SU-DHL-6 (cell line): ENCODE results near the gene CALN1.

ENCODE experiments used
- H2AFZ ChIP-seq: fragments of 200-600 bp; sonication (generic); 2 replicates; pipeline ENCODE4 v1.6.1; 2014; ENCODE audit warnings: low read depth, mild to moderate bottlenecking, moderate library complexity, mixed read lengths, antibody characterized with exemption, low read length; ENCODE audit not compliant: severe bottlenecking
- H3F3A ChIP-seq: fragments of 200-600 bp; shearing (Covaris generic); 2 replicates; pipeline ENCODE4 v1.6.0; 2016; ENCODE audit warnings: antibody characterized with exemption, mild to moderate bottlenecking; ENCODE audit not compliant: insufficient read depth
- H3K27ac ChIP-seq: fragments of 200-600 bp; sonication (generic); 2 replicates; pipeline ENCODE4 v1.5.1; 2016; ENCODE audit warnings: low read depth, mild to moderate bottlenecking, low read length, moderate library complexity, mixed read lengths
- H3K27me3 ChIP-seq: fragments of 200-600 bp; sonication (generic), shearing (Covaris generic); 2 replicates; pipeline ENCODE4 v1.6.0; 2014; ENCODE audit warnings: mild to moderate bottlenecking, low read length
- H3K36me3 ChIP-seq: fragments of 200-600 bp; sonication (generic); 2 replicates; pipeline ENCODE4 v1.6.1; 2014; ENCODE audit warnings: mild to moderate bottlenecking, low read length, mixed read lengths
- H3K4me2 ChIP-seq: fragments of 300-600, 200-600 bp; shearing (Covaris generic), sonication (generic); 2 replicates; pipeline ENCODE4 v1.6.0; 2014; ENCODE audit warnings: low read length, low read depth, mild to moderate bottlenecking; ENCODE audit not compliant: poor library complexity, severe bottlenecking
- H3K4me3 ChIP-seq: fragments of 200-600 bp; sonication (generic); 2 replicates; pipeline ENCODE4 v1.5.1; 2014; ENCODE audit warnings: antibody characterized with exemption, low read length, mild to moderate bottlenecking, mixed read lengths; ENCODE audit not compliant: insufficient read depth, poor library complexity, severe bottlenecking
- H3K79me2 ChIP-seq: fragments of 200-600 bp; sonication (generic); 2 replicates; pipeline ENCODE4 v1.6.1; 2014; ENCODE audit warnings: mild to moderate bottlenecking, low read length, moderate library complexity; ENCODE audit not compliant: insufficient read depth
- H3K9ac ChIP-seq: fragments of 200-600 bp; sonication (generic); 2 replicates; pipeline ENCODE4 v1.7.0; 2014; ENCODE audit warnings: mild to moderate bottlenecking, low read length
- H3K9me2 ChIP-seq: fragments of 200-600 bp; sonication (generic); replicated peaks from 2 replicates; pipeline ENCODE4 v1.6.1; 2014; ENCODE audit warnings: low read length; ENCODE audit not compliant: insufficient read depth
- H3K9me3 ChIP-seq: fragments of 200-600 bp; sonication (generic); 2 replicates; pipeline ENCODE4 v1.6.1; 2014; ENCODE audit warnings: low read length, mixed read lengths; ENCODE audit not compliant: insufficient read depth
- H4K20me1 ChIP-seq: fragments of 200-600 bp; sonication (generic); 2 replicates; pipeline ENCODE4 v1.6.1; 2014; ENCODE audit warnings: low read depth, mild to moderate bottlenecking, antibody characterized with exemption, low read length, moderate library complexity, mixed read lengths
- CTCF ChIP-seq: fragments of 200-600 bp; sonication (generic); IDR thresholded peaks from one replicate; pipeline ENCODE4 v1.5.1; 2017; ENCODE audit warnings: antibody characterized with exemption, mild to moderate bottlenecking, low read length, moderate library complexity; ENCODE audit not compliant: insufficient read depth, poor library complexity, severe bottlenecking
- EZH2phosphoT487 ChIP-seq: fragments of 200-600 bp; sonication (generic), shearing (Covaris generic); conservative IDR thresholded peaks from 2 replicates; pipeline ENCODE4 v1.6.1; 2018; ENCODE audit warnings: mild to moderate bottlenecking, antibody characterized with exemption, low read length, moderate library complexity, mixed read lengths

CALN1 gene

DNA sequence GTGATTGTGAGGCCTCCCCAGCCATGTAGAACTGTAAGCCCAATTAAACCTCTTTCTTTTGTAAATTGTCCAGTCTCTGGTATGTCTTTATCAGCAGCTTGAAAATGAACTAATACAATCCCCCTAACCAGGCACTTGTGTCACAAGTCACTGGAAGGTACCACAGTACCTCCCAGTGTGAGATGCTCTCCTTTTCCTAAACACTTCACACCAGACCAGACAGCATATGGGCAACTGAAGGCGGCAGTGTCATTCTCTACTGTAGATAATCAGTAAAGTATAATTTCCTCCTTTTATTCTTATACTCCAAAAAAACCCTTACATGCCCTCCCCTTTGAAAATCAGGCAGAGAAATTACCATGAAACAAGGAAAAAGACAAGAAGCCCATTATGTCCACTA lies 113.2 kb downstream of the CALN1 start:
- H3K27ac ChIP-seq, result no peak overlapping the region
- H3F3A ChIP-seq, result no peaks in the 10 kb centered on the region
- H4K20me1 ChIP-seq, result no peaks in the 10 kb centered on the region
- H3K4me2 ChIP-seq, result no peak overlapping the region
- no peaks in the 10 kb centered on the region for H3K9me2 ChIP-seq
- TF ChIP-seq CTCF, result no peak
- TF ChIP-seq EZH2phosphoT487, result no peak
- H2AFZ ChIP-seq, result no peak overlapping the region
- H3K79me2 ChIP-seq, result no peaks in the 10 kb centered on the region
- H3K27me3 ChIP-seq, result no peaks in the 10 kb centered on the region
- H3K36me3 ChIP-seq, result no peaks in the 10 kb centered on the region
- no peaks in the 10 kb centered on the region for H3K9me3 ChIP-seq
- no peak overlapping the region for H3K9ac ChIP-seq
- H3K4me3 ChIP-seq, result no peak overlapping the region

DNA sequence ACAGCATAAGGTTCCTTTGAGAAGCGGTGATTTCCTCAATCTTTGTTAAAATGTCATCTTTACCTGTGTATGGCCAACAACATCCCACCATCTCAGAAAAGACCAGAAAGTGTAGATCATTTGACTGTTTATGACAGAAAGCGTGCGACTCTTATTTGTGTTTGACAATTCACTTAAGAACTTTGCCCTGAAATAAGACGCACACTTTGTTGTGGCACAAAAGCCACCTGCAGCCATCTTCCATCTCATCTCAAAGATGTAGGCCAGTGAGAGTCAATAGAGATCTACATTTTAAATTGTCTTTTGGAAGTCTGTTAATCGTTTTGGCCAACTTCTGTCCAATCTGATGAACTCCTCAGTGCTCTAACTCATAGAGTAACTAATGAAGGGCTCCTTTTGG lies 114.0 kb downstream of the CALN1 start:
- Histone ChIP-seq H3F3A (no peaks in the 10 kb centered on the region), H3K27ac (no peak overlapping the region), H3K4me3 (no peak overlapping the region), H3K79me2 (no peaks in the 10 kb centered on the region), H3K9me3 (no peaks in the 10 kb centered on the region), H3K27me3 (no peaks in the 10 kb centered on the region), H3K36me3 (no peaks in the 10 kb centered on the region), H3K9ac (no peak overlapping the region), H3K4me2 (no peak overlapping the region), H2AFZ (no peak overlapping the region), H4K20me1 (no peaks in the 10 kb centered on the region), H3K9me2 (no peaks in the 10 kb centered on the region)
- TF ChIP-seq EZH2phosphoT487 (no peak), CTCF (no peak)

DNA sequence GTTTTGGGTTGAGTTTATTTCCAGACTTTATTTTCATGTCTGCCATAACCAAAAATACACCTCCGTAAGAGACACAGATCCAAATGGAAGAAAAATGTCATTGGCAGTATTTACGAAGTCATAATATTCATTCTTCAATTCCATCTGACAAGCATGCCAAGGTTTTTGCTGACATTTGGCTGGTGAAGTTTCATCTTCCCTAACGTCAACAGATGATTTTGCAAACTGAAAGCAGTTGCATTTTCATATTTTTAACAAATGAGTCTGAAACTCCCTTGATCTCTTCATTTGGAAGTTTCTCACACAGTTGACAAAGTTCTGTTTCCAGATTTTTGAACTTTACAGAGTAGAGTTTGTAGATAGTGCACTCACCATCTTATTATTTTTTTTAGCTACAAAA lies 114.5 kb downstream of the CALN1 start:
- Histone ChIP-seq H3F3A (no peaks in the 10 kb centered on the region), H3K4me3 (no peak overlapping the region), H3K79me2 (no peaks in the 10 kb centered on the region), H3K9me2 (no peaks in the 10 kb centered on the region), H3K9me3 (no peaks in the 10 kb centered on the region), H2AFZ (no peak overlapping the region), H3K4me2 (no peak overlapping the region), H4K20me1 (no peaks in the 10 kb centered on the region), H3K27me3 (no peaks in the 10 kb centered on the region), H3K36me3 (no peaks in the 10 kb centered on the region), H3K9ac (no peak overlapping the region), H3K27ac (no peak overlapping the region)
- TF ChIP-seq EZH2phosphoT487 (no peak), CTCF (no peak)

- no peak overlapping the region for H3K4me3 ChIP-seq
- H3K9me3 ChIP-seq, result no peaks in the 10 kb centered on the region
- H3K4me2 ChIP-seq, result no peak overlapping the region
- H3K36me3 ChIP-seq, result no peaks in the 10 kb centered on the region
- H3K27me3 ChIP-seq, result no peaks in the 10 kb centered on the region
- no peaks in the 10 kb centered on the region for H3K9me2 ChIP-seq
- no peak overlapping the region for H2AFZ ChIP-seq
- no peaks in the 10 kb centered on the region for H3K79me2 ChIP-seq
- H3K27ac ChIP-seq, result no peak overlapping the region
- H3F3A ChIP-seq, result no peaks in the 10 kb centered on the region
- TF ChIP-seq EZH2phosphoT487 (no peak), CTCF (no peak)
- H3K9ac ChIP-seq, result no peak overlapping the region
- no peaks in the 10 kb centered on the region for H4K20me1 ChIP-seq
Measured at GRCh38 chr7:72292794-72293193, 119.3 kb downstream of the CALN1 start.
